Dermis blood vessel endothelial cell (primary cell): Measurements from ENCODE around the gene CA11. TPM values are rescaled to one million over a fixed set of nuclear protein-coding genes. Genes with fewer than 3 reads are reported as not detected.

Source experiments
- DNase-seq: peaks from one replicate; pipeline ENCODE4 v3.0.0; 2010
- total RNA-seq: library from RNA; depleted of rRNA; stranded (reverse); fragments of >200 nt; gene quantifications from 2 replicates; pipeline ENCODE4 v1.2.3, GENCODE V29; 2014

Gene CA11
- total RNA-seq, 1 donor from 2014 or later: 4.8 TPM

- DNase-seq: no peak
Measured at GRCh38 chr19:48628486-48629296, 17.3 kb downstream of the CA11 start.

- no peak for DNase-seq
Measured at GRCh38 chr19:48627865-48628314, 18.1 kb downstream of the CA11 start.

GRCh38 chr19:48627201-48627864 lies 18.7 kb downstream of the CA11 start:
- no peak for DNase-seq

- DNase-seq: no peak
Measured at GRCh38 chr19:48625891-48626327, 20.1 kb downstream of the CA11 start.

- no peak for DNase-seq
Measured at GRCh38 chr19:48624791-48625723, 20.9 kb downstream of the CA11 start.

GRCh38 chr19:48624067-48624594 lies 21.9 kb downstream of the CA11 start:
- DNase-seq: peak; percentile 99

GRCh38 chr19:48623556-48624066 lies 22.4 kb downstream of the CA11 start:
- DNase-seq: no peak

- no peak for DNase-seq
Measured at GRCh38 chr19:48619692-48620585, 26.0 kb downstream of the CA11 start.

GRCh38 chr19:48618916-48619691 lies 26.9 kb downstream of the CA11 start, which contains the start of the genes RPL18 and SPHK2:
TSS of gene RPL18 (minus strand) at chr19:48619178. CDS start at chr19:48619143, 35 bp downstream.
TSS of gene SPHK2 (plus strand) at chr19:48619506. CDS start at chr19:48620515, 1,009 bp downstream.
- DNase-seq: peak; percentile 100

GRCh38 chr19:48618278-48618915 lies 27.6 kb downstream of the CA11 start:
- DNase-seq: no peak

GRCh38 chr19:48617146-48617937 lies 28.6 kb downstream of the CA11 start:
- DNase-seq: no peak

GRCh38 chr19:48616491-48617056 lies 29.4 kb downstream of the CA11 start:
- no peak for DNase-seq

GRCh38 chr19:48616041-48616436 lies 29.9 kb downstream of the CA11 start:
- DNase-seq: no peak

- DNase-seq: no peak
Measured at GRCh38 chr19:48615231-48616040, 30.6 kb downstream of the CA11 start.

GRCh38 chr19:48614436-48615230 lies 31.4 kb downstream of the CA11 start, which contains the start of gene FAM83E:
TSS of gene FAM83E (minus strand) at chr19:48615076. CDS start at chr19:48613372, 1,704 bp downstream.
- no peak for DNase-seq

GRCh38 chr19:48613852-48614435 lies 32.0 kb downstream of the CA11 start:
- no peak for DNase-seq
